ENCODE measurements around the gene DNASE1L3.
A peak's percentile ranks its signal among the peaks of the same experiment; 100 is the strongest.

DNASE1L3 gene

DNA sequence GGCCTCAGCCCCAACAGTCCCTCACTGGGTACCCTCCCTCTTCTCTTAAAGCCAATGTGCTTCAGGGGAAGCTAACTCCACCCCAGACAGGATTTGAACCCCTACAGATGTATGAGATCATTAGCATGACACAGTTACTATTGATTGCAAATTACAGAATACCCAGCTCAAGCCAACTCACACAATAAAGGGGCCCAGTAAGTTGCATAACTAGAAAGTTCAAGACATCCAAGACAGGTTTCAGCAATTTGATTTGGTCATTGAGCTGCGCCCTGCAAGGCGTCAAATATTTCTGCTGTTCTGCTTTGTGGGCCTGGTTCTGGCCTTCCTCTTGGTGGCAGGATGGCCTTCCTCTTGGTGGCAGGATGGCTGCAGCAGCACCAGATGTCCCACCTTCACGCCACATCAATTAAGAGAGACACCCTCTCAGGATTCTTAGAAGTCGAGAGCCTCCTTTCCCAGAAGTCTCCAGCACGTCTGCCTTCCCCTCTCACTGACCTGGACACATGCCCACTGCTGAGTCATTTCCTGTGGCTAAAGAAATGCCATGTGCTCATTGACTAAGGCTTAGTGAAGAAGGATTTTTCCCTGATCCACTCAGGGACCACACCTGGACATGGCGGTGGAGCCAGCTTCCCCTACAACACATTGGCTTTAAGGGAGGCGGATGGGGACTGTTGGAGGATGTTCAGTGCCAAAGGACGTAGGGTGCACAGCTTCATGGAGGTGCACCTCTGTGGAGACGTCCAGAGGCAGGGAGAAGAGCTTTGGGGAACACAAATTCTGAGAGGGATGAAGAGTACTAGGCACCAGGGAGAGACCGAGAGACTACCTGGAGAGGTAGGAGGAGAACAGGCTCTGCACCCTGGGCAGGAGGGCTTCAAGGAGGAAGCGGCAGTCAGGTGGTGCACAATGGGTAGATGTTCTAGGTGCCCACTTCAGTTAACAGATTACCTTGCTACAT is 49.1 kb downstream of the DNASE1L3 start:
- no peak for DNase-seq

DNA sequence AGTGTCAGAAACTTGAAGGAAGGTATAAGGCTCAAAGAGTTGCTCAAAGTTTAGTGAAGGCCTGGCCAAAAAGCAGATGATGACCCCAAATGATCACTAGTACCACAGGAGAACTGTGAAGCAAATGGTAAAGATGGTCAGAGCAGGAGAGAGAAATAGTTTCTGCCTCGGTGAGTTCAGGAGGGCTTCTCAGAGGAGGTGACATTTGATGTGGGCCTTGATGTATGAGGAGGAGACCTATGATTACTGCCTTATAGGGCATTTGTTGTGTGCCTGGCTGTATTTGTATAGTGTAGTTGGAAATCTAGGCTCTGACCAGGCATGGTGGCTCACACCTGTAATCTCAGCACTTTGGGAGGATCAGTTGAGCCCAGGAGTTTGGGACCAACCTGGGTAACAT is 50.4 kb downstream of the DNASE1L3 start:
- no peak for DNase-seq

DNA sequence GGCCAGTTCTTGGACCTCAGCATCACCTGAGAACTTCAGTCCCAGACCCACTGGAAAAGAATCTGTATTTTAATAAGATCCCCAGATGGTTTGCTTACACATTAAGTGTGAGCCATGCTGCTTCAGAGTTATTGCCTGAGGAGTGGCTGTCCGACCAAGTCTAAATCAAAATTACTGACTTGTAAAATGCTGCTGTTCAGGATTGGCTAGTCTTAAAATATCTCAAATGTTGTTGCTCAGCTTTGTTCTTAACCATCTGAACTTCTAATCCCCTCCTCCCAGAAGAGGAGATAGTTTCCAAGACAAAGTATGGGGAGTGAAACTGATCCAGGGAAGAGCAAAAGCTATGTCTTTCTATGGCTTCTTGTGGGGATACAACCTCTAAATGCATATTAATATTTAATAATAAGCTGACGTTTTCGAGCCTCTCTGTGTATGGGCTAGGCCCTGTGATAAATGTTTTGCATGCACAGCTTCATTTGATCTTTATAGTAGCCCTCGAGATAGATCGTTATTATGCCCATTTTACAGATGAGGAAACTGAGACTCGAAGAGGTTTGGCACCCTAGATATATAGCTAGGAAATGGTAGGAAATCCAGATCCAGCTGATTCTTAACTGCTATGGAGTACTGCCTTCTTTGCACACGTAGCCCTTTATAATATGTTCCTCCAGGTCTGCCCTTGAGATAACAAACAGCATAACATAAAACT is 52.2 kb downstream of the DNASE1L3 start:
- no peak for DNase-seq

DNA sequence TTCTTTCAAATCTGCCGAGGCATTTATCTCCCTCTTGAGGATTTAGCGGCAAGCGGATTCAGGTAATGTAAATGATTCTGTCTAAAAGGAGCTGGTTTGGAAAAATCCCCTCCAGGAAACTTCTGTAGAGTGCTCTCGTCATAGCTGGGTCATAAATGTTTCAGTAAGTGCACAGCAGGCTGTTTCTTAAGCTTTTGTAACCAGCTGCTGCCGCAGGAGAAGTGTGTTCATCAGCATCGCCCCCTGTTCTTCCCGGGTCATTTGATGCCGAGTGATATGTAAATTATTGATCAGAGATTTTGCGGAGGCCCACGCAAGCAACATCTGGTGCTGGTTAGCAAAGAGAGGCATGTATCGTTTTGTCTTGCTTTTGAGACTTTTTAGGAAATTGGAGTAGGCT is 53.1 kb downstream of the DNASE1L3 start:
- DNase-seq: no peak

DNA sequence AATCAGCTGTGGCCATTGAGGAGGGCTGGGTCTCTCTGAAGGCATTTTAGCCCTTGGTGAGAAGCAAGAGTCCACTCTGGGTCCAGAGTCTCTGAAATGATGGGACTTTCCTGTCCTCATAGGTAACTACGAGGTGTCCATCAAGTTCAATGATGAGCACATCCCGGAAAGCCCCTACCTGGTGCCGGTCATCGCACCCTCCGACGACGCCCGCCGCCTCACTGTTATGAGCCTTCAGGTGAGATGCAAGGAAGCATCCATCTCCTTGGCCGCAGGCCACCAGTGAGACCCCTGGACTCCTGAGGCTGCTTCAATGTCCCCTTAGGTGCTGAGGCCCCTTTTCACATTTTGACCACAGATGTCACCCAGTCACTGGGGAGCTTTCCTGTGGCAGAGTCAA is 54.9 kb downstream of the DNASE1L3 start:
- DNase-seq: no peak

DNA sequence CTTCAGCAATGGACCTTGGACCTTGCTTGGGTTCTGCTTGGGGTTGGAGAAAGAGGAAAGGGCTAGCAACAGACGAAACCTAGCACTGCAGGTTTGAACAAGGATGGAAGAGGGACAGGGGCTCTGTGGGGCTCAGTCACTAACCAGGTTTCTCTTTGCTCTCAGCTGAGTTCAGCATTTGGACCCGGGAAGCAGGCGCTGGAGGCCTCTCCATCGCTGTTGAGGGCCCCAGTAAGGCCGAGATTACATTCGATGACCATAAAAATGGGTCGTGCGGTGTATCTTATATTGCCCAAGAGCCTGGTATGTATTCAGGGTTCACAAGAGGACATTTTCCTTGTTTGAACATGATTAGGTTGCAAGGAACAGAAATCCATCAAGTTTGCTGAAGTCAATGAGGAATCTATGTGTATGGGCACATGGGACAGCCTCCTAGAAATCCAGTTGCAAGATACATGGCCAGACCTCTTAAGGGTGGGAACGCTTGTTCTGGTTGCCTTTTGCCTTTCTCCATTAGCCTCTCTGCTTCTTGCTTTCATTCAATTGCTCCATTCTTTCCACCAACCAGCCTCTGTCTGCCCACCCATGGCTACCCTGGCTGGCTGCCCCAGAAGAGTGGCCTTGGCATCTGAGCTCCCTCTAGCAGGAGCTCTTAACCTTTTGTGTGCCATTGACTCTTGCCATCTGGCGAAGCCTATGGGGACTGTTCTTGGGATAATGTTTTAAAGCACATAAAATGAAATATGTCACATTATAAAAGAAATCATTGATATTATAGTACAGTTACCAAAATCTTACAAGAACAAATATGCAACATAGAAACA is 55.9 kb downstream of the DNASE1L3 start:
- peak in 11 of 56 donors; percentile 15 to 30 (median 20) for DNase-seq

DNA sequence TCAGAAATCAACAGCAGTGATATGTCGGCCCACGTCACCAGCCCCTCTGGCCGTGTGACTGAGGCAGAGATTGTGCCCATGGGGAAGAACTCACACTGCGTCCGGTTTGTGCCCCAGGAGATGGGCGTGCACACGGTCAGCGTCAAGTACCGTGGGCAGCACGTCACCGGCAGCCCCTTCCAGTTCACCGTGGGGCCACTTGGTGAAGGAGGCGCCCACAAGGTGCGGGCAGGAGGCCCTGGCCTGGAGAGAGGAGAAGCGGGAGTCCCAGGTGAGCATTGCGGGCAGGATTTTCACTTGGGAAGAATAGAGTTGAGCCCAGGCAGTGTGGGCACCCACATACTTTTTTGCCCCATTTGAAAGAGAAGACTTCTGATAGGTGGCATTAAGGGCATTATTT is 57.4 kb downstream of the DNASE1L3 start:
- DNase-seq: no peak

DNA sequence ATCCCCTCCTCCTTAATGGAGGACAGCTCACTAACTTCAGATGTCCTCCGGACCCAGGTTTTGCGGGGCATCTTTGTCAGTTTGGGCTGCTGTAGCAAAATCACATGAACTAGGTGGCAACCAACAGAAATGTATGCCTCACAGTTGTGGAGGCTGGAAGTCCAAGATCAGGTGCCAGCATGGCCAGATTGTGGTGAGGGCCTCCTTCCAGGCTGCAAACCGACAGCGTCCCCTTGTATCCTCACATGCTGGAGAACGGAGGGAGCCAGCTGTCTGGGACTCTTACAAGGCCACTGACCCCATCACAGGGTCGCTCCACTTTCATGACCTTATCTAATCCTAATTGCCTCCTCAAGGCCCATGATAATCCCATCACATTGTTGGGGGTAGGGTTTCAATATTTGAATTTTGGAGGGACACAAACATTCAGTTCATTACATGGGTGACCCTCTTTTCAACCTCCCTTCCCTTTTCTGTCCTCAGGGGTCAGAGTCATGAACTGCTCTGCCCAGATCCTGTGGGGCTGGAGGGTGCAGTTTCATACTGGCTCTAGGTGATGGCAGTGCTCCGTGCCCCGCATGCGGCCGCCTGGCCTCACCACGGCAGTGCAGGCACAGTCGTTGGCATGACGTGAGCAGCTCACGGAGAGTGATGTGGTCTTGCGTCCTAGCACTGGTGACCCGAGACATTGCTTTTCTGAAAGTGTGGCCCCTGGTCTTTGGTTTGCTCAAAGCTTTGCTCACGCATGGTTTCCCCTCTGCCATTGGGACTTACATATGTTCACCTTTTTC is 58.4 kb downstream of the DNASE1L3 start:
- no peak for DNase-seq

DNA sequence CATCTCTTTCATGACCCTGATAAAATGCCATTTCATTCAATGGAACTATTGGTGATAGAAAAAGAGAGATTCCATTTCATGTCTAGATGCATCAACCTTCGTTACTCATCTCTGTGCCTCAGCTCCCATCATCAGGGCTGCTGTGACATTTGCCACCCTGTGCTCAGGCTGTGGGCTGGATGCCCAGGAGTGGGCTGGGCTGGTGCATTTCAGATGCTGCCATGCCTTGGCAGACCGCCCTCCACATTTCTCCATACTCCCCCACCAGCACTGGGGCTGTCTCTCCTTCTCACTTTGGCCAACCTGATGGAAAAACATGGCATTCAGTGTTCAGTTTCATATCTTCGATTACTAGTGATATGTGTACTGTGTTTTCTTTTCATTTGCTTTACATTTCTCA is 59.1 kb downstream of the DNASE1L3 start:
- DNase-seq: peak in 47 of 56 donors; percentile 4 to 80 (median 41)

DNA sequence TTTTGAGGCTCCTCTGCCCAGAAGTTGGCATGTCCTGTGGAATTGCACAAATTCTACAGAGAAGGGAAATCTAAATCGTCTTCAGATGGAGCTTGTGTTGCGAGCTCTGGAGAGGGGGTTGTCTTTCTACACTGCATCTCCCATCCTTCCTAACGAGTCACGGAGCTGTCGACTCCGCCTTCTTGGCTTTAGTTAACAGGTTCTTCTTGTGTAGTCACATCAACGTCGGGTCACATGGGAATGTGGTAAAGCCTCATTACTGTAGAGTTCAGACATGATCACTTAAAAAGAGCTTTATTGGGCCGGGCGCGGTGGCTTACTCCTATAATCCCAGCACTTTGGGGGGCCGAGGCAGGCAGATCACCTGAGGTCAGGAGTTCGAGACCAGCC is 60.0 kb downstream of the DNASE1L3 start:
- DNase-seq: no peak

DNA sequence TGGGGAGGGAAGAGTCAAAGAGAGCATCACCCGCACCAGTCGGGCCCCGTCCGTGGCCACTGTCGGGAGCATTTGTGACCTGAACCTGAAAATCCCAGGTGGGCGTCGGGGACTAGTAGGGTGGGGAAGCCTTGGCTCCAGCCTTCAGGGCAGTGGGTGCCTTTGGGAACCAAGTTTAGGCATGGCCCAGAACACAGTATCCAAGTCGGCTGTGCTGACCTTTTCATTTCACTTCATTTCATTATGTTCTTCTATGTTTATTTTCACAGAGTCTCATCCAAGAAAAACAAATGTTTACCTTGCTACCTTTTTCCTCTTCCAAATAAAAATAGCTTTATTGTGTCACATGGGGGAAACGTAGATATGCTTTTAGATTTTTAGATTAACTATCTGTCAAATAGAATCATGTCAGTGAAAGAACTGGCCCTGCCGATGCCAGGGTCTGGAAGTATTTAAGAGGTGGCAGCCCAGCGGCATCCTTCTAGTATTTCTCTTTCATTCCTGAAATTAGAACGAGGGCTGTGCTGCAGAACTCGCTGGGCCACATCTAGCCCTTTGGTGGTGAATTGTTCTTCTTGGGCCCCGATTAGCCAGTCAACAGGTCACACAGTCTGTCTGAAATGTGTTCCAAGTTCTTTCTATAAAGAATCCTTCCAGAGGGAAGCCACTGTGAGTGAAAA is 60.5 kb downstream of the DNASE1L3 start:
- DNase-seq: no peak

DNA sequence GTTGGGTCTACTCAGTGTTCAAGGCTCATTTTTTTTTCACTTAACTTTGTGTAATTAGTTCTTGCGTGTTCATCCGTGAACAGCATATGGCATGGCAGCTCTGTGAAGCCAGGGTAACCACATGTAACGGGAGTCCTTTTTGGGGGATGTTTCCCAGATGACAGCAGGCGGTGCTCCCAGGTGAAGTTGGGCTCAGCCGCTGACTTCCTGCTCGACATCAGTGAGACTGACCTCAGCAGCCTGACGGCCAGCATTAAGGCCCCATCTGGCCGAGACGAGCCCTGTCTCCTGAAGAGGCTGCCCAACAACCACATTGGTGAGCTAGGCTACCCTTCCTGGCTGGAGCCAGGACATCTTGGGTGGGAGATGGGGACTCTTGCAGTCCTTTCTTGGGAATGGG is 62.7 kb downstream of the DNASE1L3 start:
- no peak for DNase-seq

DNA sequence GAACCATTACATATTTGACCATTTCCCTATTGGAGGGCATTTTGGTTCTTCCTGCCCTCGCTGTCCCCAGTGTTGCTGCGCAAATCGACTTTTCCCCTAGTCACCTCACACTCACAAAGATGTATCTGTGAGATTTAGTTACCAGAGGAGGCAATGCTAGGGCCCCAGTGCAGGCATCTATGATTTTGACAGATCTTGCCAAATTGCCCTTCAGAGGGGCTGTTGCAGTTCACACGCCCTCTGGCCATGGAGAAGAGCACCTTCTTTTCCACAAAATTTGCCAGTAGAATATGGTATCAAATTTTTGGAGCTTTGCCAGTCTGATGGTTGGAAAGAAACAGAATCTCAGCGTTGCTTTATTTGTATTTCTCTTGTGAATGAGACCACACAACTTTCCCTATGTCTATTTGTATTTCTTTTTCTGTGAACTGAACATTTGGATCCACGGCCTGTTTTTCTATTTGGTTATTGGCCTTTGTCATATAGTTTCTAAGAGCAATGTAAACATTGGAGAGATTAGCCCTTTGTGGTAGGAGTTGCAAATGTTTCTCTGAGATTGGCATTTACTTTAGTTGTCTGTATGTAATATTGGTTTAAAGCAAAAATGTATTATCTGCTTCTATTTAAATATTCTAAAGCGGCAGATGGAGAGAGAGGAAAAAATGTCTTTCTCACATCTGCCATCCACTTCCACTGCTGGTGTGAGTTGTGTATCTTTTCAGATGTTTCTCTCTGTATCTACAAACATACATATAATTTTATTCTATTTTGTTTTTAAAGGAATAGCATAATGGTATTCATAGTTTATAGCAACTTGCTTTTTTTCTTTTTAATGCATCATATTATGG is 66.1 kb downstream of the DNASE1L3 start:
- no peak for DNase-seq

DNA sequence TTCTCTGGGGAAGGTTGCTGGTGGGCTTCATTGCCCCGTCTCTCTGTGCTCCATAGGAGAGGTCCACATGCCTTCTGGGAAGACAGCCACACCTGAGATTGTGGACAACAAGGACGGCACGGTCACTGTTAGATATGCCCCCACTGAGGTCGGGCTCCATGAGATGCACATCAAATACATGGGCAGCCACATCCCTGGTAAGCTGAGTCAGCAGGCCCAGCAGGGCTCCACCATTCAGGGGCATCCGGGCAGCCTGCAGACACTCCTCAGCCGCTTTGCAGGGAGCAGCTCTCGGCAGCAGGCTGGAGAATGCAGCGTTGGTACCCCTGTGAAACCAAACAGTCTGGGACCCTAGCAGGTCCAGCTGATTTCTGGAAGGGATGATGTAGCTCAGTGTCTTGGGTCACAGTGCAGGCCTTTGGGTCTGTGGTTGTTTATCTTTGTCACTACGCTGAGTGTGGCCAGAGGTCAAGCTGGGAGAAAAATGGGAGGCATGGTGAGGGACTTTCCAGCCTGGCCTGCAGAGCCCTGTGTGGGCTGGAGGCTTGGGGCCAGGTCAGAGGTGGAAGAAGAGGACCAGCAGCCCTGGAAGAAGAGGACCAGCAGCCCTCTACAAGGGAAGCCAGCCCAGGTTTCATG is 67.2 kb downstream of the DNASE1L3 start:
- DNase-seq: no peak

Data from amygdala (tissue), 56 donors.